Renal cortex interstitium (tissue), 11 donors: Measurements from ENCODE around the gene PTPRE. TPM values are rescaled to one million over a fixed set of nuclear protein-coding genes. Genes with fewer than 3 reads are reported as not detected.

Experiments
- DNase-seq, 11 donors: peaks; one replicate each; pipeline ENCODE4 v3.0.0-alpha.2; 2013; ENCODE audit warnings: low read depth in 9 of 11, low spot score in 4 of 11; ENCODE audit errors: extremely low read depth in 1 of 11
- polyA plus RNA-seq, 3 donors: library from polyadenylated mRNA; unstranded; fragments of 120-200 nt; gene quantifications; one replicate each; pipeline ENCODE4 v1.2.1, GENCODE V29; 2013; ENCODE audit not compliant: insufficient read length in 3 of 3

Gene PTPRE
- polyA plus RNA-seq, 3 donors = 5.6 to 7.8 (median 5.7) TPM

DNA sequence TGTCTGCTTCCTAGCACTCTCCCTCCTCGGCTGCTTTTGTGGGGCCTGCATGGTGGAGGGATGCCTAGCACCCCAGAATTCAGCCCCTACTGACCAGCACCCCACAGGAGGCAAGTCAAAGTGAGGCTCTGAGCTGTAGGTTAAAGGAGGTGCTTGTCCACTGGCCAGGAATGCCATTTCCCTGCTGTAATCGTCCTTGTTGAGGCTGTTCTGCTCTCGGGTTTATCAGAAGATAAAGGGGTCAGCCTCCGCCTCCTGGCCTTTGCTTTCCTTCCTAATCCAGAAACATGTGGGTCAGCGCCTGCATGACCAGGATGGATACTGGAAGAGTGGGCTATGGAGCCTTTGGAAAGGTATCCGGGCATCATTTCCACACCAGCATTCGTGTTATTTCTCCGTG is 120.4 kb downstream of the PTPRE start:
- no peak for DNase-seq

DNA sequence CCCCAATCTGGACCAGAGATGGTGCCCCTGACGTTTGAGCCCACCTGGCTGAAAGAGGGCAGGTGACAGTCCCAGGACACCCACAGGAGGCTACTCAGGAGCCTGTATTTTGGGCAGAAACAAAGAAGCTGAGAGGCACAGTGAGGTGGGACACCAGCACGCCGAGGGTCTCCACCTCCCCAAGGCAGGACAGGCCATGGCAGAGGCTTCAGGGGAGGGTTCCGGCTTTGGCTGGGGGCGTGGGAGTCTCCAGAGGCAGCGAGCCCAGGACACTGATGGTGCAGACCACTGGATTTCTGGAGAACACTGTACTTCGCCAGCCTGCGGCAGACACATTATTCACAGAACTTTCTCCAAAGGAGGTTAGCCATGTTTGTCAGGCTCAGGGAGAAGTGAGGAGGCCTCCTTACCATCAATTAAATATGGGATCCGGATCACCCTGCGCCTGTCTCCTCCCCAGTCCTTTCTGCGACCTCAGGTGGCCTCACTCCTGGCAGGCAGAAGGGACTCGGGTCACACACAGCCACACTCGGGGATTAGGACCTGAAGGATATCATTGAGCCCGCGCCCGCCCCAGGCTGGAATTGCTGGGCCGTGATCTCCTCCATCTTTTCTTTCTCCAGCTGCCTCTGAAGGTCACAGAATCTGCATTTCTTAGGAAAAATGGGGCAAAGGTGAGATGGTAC is 121.1 kb downstream of the PTPRE start:
- no peak for DNase-seq

DNA sequence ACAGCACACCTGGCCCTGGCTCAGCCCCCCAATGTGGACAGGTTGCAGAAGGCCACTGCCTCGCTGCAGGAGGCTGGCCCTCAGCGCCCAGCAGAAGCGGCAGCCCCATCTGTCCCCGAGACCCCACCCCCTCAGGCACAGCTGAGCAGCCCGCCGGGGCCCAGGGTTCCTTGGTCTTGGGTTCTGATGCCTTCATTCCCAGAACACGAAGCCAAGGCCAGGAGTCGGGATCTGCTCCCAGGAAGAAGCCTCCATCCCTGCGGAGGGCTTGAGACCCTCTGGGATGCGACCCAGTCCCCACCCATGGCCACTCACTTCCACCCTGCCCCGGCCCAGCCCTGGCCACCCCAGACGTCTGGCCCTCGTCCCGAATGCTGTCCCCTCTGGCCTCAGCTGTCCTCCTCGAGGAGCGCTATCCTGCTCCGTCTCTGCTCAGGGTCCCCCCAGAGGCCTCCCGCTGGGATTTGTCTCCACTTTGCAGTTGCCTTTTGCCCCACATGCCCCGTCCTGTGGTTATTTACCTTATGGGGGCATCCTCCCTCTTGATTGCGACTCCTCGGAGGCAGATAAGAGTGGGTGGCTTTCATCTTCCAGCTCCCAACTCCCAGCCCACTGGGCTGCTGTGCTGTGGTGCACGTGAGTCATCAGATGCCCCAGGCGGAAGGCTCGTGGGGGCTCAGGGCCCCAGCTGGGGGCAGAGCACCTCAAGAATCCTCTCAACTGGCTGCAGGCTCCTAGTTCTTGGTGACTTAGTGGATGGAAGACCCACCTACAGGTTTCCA is 121.8 kb downstream of the PTPRE start:
- DNase-seq = no peak

DNA sequence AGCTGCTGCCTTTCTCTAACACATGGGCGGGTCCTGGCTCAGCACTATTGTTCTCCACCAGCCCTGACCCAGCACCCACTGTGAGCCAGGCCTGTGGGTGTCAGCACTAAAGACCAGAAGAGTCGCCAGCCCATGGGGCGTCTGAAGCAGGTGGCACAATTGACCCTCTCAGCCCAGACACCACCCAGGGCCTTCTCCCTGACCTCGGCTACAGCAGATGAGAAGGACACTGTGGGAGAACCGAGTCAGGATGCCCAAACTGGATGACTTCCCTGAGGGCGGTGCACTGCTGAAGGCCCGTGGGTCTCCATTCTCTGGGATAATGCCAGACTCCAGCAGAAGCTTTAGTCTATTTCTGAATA is 122.4 kb downstream of the PTPRE start:
- DNase-seq = no peak

DNA sequence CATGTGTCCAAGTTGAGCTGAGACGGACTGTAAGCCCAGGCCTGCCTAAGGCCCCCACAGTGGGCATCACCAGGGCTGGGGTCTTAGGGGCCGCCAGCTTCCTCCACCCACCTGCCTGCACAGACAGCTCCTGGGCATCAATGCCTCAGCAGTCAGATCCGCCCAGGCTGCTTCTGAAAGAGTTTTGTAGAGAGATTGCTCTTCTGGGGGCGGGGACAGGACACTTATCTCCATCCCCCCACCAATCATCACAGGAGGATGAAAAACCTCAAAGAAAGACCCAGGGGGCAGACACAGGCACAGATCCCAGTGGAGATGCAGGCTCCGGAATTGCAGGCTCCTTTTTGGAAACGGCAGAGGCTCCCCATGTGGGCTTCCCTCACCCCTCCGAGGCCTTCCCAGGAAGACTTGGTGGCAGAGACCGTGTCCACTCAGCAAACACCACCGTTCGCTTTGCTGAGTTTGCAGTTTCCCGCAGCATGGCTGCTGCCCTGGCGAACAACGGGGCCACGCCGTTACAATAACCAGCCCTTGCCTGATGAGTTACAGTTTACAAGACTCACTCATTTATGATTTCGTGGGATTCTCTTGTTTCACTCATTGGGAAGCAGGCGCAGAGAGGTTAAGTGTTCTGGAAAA is 122.9 kb downstream of the PTPRE start:
- DNase-seq = no peak

DNA sequence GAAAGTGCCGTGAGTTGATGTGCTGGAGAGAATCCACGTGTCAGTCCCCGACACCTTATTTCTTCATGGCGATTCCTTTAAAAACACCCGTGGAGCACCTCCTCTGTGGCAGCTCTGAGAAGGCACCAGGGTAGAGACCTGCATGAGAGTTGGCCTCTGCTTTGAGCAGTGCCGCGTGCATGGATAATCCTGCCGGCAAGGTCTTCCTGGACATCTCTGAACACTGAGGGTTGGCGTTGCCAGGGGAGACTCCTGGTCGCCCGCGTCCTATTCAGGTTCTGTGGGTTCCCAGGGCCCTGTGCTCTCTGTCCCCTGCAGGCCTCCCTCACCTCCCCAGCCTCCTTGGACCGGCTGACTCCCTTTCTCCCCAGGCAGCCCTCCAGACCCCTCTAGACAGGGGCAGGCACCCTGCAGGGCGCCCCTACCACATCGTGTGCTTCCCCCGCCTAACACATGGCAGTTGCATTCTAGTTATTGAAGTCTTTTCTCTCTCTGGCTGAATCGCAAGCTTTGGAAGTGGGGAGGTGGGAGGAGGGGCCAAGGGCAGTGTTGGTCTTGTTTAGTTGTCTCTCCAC is 123.7 kb downstream of the PTPRE start:
- DNase-seq = no peak

DNA sequence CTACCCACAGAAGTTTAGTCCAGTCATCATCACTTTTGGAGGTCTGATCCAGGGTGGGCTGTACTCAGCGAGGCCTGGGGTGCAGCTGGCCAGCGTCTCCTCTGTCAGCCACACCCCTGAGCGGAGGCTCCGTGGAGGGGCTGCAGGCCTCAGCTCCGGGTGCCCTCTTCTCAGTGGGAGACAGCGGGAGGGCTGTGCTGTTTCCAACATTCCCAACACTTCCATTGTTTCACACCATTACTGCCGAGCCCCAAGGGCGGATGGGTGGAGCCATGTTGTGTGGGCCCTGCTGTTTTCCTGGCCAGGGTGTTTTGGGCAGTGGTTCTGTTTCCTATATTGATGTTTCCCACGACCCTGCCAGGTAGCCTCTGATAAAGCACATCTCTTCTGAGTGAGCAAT is 124.3 kb downstream of the PTPRE start:
- no peak for DNase-seq

DNA sequence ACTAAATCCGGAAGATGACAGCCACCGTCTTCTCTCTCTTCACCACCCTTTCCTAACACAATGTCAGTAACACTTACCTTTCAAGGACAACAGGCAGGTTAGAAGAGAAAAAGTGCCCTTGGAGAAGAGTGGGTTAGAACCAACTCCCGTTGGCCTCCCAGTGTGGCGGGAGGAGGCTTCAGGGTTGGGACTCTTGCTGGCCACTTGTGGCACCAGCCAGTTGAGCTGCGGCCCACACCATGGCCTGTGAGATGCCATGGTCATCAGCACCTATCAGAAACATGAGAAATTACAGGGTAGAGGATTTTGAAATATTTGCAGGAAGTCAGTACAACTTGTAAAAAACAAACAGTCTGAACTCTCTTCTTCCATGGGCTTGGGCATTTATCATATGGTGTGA is 125.6 kb downstream of the PTPRE start:
- no peak for DNase-seq

DNA sequence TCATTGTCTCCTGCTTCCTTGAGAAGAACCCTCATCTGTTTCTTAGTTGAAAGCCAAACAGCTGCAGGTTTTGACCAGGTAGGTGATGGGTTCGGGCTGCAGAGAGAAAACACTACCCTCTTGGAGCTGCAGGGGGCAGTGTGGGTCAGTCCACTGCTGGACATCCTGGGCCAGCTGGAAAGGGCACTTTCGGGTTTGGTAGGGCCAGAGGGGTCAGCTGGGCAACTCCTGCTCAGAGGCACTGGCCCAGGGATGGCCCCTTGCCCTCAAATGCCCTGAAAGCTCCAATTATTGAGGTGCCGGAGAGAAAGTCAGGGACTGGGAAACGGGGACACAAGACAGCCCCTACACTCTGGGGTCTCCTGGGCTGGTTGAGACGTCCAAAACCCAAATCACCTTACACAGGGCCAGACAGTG is 128.7 kb downstream of the PTPRE start:
- DNase-seq = no peak

DNA sequence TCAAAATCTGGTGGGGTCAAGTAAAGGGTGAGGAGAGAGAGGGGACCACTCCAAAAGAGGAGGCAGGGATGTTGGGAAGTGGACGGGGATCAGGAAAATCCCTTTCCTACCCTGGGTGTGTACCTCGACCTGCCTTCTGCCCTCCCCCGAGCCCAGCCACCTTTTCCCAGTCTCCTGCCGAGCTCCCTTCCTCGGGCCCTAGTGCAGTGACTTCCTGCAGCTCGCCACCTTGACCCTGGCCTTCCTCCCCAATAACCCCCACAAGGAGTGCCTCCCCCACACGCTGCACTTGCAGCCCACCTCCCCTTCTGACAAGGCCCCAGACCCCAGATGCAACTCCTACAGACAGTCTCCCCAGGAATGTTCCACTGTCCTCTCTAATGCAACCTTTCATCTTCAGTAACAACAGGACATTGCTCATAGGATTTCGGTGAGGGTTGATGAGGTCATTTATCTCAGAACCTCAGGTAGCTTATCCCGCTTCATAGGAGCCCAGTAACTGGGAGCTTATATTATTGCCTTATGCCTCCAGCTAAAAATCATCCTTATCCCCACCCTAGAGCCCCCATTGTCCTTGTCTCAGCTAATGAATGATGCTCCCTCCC is 129.2 kb downstream of the PTPRE start:
- no peak for DNase-seq

DNA sequence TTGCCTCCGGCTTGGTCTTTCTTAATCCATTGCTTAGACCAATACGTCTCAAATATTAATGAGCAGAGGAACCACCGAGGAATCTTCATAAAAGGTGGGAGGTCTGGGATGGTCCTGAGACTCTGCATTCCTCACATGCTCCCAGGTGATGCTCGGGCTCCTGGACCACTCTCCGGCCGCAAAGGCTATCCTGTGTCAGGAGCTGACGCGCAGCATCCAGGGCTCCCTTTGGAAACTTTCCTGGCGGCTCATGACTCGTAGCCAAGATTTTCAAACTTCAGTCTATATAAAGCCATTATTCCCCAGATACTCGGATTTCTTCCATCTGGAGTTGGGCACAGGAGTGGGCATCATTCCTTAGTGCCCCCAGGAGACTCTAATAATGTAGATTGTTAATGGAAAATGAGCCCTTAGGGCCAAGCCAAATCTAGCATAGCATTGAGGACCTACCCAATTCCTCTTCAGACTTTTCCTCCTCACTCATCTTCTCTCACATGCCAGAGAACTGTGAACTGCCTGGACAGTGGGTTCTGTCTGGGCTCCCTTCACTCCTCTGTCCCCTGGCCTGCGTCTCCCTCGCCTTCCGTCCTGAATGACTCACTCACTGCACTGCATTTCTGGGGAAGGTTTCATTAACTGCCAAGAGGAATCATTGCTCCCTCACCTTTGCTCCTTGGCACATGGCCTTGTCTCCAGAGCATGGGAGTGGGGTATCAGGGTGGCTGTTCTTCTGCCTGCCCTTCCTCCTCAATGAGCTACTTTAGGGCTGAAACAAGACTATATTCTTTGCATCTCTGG is 130.0 kb downstream of the PTPRE start:
- DNase-seq = no peak

DNA sequence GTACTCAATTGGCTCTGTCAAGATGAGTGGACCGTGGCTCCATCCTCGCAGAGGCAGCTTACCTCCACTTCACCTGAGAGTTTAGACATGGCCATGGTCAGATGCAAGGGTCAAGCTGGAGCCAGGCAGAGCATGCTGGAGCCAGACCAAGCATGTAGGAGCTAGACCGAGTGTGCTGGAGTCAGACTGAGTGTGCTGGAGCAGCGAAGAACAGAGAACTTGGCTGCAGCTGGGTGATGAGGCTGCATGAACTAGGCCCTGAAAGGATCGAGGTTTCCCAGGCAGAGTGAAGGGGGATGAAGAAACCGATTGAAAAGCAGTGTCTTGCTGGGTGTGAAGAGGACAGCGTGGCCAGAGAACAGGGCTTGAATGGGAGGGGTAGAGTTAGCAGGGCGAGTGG is 133.2 kb downstream of the PTPRE start:
- no peak for DNase-seq

DNA sequence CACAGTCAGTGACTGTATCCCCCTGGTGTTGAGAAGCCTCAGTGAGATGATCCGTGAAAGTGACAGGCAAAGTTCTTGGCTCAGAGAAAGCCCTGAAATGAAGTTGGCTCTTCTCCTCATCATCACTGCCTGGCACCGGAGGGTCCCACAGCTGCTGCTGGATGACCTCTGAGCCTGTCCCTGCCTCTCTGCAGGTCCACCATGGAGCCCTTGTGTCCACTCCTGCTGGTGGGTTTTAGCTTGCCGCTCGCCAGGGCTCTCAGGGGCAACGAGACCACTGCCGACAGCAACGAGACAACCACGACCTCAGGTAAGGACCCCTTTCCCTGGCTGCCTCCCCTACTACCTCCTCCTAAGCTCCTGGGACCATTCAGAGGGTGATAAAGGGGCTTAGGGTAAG is 133.8 kb downstream of the PTPRE start:
- DNase-seq = no peak

DNA sequence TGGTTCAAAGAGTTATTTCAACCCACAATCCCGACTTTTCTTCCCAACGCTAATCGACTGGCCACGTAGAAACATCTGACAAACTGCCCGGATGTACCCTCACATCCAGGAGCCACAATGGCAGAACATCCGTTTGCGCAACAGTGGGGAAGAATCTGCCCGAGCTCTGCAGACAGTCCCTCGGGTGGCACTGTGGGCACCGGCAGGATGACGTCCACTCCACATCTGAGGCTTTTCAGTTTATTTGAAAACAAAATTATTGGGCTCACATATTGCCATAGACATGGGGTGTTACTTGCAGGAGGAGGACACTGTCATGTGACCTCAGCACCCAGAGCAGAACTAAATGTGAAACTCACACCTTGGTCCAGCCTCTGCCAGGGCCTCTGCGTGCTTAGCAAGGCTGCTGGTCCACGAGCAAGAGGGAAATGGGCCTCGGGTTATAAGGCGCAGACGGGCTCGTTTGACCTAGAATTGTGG is 135.3 kb downstream of the PTPRE start:
- DNase-seq = no peak

DNA sequence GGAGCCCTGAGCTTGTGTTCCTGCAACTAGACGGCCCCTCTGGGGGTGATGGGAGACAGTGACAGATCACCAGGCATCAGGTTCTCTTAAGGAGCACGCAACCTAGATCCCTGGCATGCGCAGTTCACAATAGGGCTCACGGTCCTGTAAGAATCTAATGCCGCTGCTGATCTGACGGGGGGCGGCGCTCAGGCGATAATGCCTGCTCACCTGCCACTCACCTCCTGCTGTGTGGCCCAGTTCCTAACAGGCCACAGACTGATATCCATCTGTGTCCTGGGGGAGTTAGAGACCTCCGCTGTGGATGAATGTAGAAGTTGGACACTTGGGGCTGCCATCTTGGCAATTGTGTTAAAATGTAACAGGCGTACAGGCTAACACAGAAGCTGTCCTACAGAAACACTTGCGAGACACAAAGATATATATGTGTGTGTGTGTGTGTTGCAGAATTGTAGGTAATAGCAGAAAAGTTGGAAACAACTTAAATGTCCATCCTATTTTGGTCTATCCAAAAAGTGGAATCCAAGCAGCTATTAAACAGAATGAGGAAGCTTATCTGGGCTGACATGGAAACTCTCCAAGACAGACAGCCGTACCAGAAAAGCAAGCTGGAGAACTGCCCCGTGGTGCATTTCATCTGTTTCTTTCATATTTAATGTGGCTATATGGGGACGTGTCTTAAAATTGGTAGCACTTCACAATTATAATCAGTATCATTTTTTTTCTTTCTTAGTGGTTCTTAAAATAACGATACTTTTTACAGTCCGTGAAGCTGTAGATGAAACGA is 136.5 kb downstream of the PTPRE start:
- DNase-seq = no peak

DNA sequence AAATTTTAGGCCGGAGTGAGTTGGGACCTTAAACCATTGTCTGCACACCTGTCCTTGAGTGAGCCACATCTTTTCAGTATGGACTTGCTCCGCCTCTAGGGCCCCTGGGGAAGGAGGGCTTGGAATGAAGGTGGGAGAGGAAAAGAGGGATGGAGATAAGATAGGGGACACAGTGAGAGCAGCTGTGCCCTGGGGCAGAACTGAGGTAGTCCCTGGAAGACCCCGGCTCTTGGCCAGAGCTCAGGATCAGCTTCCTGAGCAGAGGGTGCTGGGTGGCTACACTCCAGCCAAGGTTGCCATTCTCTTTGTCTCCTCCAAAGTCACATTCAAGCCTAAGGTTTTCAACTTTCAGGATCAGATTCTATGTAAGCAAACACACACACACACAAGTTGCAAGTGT is 137.3 kb downstream of the PTPRE start:
- DNase-seq = no peak

DNA sequence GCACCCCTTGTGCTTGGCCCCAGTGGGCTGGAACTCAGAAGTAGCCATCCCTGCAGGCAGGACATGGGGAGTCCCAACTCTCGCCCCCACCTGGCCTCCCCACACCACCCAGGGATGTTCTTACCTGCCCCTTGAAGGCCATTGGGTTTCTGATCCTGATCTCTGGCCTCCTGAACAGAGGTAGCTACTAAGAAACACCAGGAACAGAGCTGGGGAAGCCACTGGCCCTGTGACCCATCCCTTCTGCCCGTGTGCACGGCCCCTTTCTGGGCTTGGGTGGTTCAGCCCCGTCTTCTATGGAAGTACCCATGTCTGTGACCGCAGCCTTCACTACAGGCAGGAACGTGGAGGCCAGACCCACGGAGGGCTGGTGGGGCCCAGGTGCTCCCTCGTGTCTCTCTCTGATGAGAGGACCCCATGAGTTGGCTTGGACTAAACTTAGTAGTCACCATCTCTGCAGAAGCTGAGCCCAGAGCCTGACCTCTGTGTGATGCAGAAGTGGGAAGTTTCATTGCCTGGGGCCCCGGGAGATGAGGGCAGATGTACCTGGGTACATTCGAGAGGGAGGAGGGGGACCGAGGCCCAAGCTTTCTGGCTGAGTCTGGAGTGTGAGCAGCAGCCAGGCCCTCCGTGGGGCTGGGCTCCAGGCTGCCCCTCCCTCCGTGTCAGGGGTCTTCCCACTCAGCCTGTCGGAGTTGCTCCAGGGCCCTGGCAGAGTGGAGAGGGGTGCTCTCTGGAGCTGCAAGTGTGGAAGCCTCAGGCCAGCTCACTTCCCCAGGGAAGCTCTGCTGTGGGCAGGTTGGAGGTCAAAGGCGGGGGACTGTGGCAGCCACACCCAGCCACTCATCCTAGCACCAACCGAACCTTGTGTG is 138.3 kb downstream of the PTPRE start:
- no peak for DNase-seq
